PFSK-1 (cell line): ENCODE results near the gene AP4B1.

Source experiments
- POLR2AphosphoS5 ChIP-seq: IDR thresholded peaks from 2 replicates; pipeline ENCODE4 v1.6.1; 2012; ENCODE audit warnings: low read depth, mild to moderate bottlenecking, control low read depth, low read length, moderate library complexity
- TAF1 ChIP-seq: IDR thresholded peaks from 2 replicates; pipeline ENCODE4 v1.6.1; 2012; ENCODE audit warnings: low read length, control low read depth, borderline replicate concordance; ENCODE audit not compliant: insufficient read depth

- no peak for TF ChIP-seq POLR2AphosphoS5
- TF ChIP-seq TAF1: no peak
Measured at GRCh38 chr1:113875714-113876113, 28.9 kb downstream of the AP4B1 start.
